Ascending aorta (tissue), 2 donors: Measurements from ENCODE around the gene TNRC6B. TPM values are rescaled to one million over a fixed set of nuclear protein-coding genes. Genes with fewer than 3 reads are reported as not detected.

ENCODE experiments used
- DNase-seq, 2 donors: peaks; one replicate each; pipeline ENCODE4 v3.0.0-alpha.2; 2019; ENCODE audit warnings: low spot score in 2 of 2
- H3K27ac ChIP-seq, 2 donors: fragments of 200-600 bp; sonication (generic); one replicate each; pipeline ENCODE4 v1.5.1; 2016 to 2017; ENCODE audit warnings: mild to moderate bottlenecking in 1 of 2
- H3K27me3 ChIP-seq: fragments of 200-600 bp; sonication (generic); one replicate; pipeline ENCODE4 v1.5.1; 2017
- H3K36me3 ChIP-seq, 2 donors: fragments of 200-600 bp; sonication (generic); one replicate each; pipeline ENCODE4 v1.5.1; 2016
- H3K4me1 ChIP-seq, 2 donors: fragments of 200-600 bp; sonication (generic); one replicate each; pipeline ENCODE4 v1.5.1; 2016 to 2017; ENCODE audit warnings: mild to moderate bottlenecking in 1 of 2
- H3K4me3 ChIP-seq, 2 donors: fragments of 200-600 bp; sonication (generic); one replicate each; pipeline ENCODE4 v1.5.1; 2016 to 2017; ENCODE audit warnings: mild to moderate bottlenecking in 1 of 2
- H3K9me3 ChIP-seq, 2 donors: fragments of 200-600 bp; sonication (generic); one replicate each; pipeline ENCODE4 v1.5.1; 2016
- intact Hi-C: fragments of 100-400 bp; cut with DNase I; formaldehyde crosslinking; loops from one replicate; pipeline ENCODE4 v1.15.1; 2023
- total RNA-seq: library from RNA; depleted of rRNA; stranded (reverse); fragments of >200 nt; gene quantifications from one replicate; pipeline ENCODE4 v1.1.0, GENCODE V29; 2016
- TF ChIP-seq, protein P1 (sequence below), 3 experiments: fragments of 200-600 bp in 2 of 3; fragments of 450-650 bp in 1 of 3; sonication (generic) in 2 of 3; IDR thresholded peaks; one replicate each; pipeline ENCODE4 v1.5.1; 2016 to 2019; ENCODE audit warnings: antibody characterized with exemption in 3 of 3, mild to moderate bottlenecking in 1 of 3, moderate library complexity in 1 of 3

TNRC6B gene
- total RNA-seq, 1 donor from 2014 or later = 22.4 TPM

DNA sequence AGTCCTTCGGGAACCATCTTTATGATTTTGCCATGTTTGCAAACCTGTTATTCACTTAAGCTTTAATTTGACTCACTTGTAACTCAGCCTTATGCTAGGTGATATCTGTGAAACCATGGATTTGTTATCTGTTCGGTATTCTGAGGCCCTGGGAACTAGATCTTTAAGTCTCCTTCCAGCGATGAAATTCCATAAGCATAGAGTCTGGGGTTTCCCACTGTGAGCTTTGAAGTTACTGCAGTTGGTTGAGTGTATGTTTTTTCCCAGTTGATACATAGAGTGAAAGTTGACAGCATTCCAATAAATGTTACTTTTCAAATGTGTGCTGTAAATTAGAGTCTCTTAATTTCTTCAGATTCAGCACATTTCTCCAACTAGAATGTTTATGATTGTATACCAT, 66.9 kb downstream of the TNRC6B start:
- Histone ChIP-seq H3K27ac (no peak overlapping the region), H3K27me3 (no peaks in the 10 kb centered on the region), H3K4me3 (no peak overlapping the region), H3K4me1 (peaks cover 0 to 2% of the 10 kb centered on the region in 2 donors), H3K9me3 (no peaks in the 10 kb centered on the region), H3K36me3 (peaks cover 4 to 8% of the 10 kb centered on the region in 2 donors)
- TF ChIP-seq, protein P1, sequence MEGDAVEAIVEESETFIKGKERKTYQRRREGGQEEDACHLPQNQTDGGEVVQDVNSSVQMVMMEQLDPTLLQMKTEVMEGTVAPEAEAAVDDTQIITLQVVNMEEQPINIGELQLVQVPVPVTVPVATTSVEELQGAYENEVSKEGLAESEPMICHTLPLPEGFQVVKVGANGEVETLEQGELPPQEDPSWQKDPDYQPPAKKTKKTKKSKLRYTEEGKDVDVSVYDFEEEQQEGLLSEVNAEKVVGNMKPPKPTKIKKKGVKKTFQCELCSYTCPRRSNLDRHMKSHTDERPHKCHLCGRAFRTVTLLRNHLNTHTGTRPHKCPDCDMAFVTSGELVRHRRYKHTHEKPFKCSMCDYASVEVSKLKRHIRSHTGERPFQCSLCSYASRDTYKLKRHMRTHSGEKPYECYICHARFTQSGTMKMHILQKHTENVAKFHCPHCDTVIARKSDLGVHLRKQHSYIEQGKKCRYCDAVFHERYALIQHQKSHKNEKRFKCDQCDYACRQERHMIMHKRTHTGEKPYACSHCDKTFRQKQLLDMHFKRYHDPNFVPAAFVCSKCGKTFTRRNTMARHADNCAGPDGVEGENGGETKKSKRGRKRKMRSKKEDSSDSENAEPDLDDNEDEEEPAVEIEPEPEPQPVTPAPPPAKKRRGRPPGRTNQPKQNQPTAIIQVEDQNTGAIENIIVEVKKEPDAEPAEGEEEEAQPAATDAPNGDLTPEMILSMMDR (IDR thresholded peaks at IDR 0.05) = no peak
- intact Hi-C loops = no loop called here
- DNase-seq = no peak

DNA sequence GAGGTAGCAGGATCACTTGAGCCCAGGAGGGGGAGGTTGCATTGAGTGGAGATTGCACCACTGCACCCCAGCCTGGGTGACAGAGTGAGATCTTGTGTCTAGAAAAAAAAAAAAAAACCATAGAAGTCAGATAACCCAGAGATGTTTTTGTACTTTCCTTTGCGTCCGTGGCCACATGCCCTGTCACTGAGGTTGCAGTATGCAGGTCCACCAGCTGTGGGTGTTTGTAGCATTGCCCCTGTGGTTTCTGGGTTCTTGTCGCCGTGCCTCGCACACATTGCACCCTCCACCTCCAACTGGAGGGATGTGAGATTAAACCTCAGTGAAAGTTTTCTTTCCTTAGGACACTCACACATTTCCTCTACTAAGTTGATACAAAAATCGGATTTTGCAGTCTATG, 70.3 kb downstream of the TNRC6B start:
- no peak overlapping the region for H3K27ac ChIP-seq
- H3K27me3 ChIP-seq = no peaks in the 10 kb centered on the region
- no peaks in the 10 kb centered on the region for H3K9me3 ChIP-seq
- no peak overlapping the region for H3K4me3 ChIP-seq
- TF ChIP-seq, protein P1 (IDR thresholded peaks at IDR 0.05) = no peak
- no peaks in the 10 kb centered on the region for H3K4me1 ChIP-seq
- intact Hi-C loops = no loop called here
- no peak for DNase-seq
- H3K36me3 ChIP-seq = peaks cover 4 to 8% of the 10 kb centered on the region in 2 donors

DNA sequence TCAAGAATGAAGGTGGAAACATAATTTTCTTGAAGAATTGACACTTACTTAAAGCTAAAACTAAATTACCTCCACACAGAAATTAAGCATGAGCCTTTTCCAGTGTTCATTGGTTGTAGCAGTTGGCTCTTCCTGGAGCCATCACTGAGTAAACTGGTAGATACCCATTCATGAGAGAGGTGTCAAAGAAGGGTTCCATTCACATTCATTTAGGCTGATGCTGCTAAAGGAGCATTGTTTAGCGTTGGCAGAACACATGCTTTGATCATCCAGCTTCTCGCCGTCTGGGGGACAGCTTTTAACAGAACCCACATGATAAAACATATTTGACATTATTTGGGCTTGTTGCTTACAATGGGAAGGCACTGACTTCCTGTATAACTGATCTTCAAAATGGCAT, 71.6 kb downstream of the TNRC6B start:
- intact Hi-C loops = no loop called here
- peaks cover 4 to 8% of the 10 kb centered on the region in 2 donors for H3K36me3 ChIP-seq

DNA sequence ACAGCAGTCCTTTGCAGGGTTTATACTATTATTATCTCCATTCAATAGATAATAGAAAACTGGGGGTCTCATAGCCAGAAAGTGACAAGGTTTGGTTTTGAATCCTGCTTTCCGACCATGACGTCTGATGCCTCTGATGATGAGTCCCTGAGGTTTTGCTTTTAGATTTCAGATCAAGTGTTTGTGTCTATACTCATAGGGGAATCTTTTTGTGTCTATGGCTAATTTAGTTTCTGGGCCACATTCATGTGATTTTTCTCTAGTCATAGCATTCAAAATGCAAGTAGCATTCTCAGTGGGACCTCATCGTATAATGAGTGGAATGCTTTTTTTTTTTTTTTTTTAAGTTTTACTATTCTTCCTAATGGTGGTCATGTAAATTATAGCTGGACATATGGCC, 72.9 kb downstream of the TNRC6B start:
- Histone ChIP-seq H3K27me3 (no peaks in the 10 kb centered on the region), H3K9me3 (no peaks in the 10 kb centered on the region), H3K4me3 (no peak overlapping the region), H3K36me3 (peaks cover 4 to 8% of the 10 kb centered on the region in 2 donors), H3K27ac (no peak overlapping the region), H3K4me1 (no peaks in the 10 kb centered on the region)
- intact Hi-C loops = no loop called here
- DNase-seq = no peak
- TF ChIP-seq, protein P1 (IDR thresholded peaks at IDR 0.05) = no peak

More for the DNA sequence above, 71.6 kb downstream of the TNRC6B start:
- no peaks in the 10 kb centered on the region for H3K4me1 ChIP-seq
- no peaks in the 10 kb centered on the region for H3K9me3 ChIP-seq
- TF ChIP-seq, protein P1 (IDR thresholded peaks at IDR 0.05) = no peak
- no peak for DNase-seq
- H3K4me3 ChIP-seq = no peak overlapping the region
- H3K27me3 ChIP-seq = no peaks in the 10 kb centered on the region
- H3K27ac ChIP-seq = no peak overlapping the region

DNA sequence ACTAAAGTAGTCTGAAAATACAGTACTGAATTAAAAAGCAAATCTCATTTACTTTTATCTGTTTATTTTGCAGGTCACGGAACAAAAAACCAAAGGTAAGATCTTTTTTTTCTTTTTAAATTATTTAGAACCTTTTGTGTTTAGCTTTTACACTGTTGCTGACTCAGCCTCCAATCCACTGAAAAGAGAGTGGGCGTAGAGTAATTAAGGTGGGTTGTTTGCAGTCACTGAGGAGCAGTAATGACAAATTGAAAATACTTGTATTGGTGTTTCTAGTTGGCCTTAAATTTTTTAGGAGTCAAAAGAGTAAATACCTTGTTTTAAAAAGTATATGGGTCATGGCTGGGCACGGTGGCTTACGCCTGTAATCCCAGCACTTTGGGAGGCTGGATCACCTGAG, 73.4 kb downstream of the TNRC6B start:
- Histone ChIP-seq H3K4me1 (no peaks in the 10 kb centered on the region), H3K36me3 (peaks cover 4 to 8% of the 10 kb centered on the region in 2 donors), H3K27ac (no peak overlapping the region), H3K4me3 (no peak overlapping the region), H3K27me3 (no peaks in the 10 kb centered on the region), H3K9me3 (no peaks in the 10 kb centered on the region)
- intact Hi-C loops = no loop called here
- no peak for DNase-seq
- TF ChIP-seq, protein P1 (IDR thresholded peaks at IDR 0.05) = no peak

DNA sequence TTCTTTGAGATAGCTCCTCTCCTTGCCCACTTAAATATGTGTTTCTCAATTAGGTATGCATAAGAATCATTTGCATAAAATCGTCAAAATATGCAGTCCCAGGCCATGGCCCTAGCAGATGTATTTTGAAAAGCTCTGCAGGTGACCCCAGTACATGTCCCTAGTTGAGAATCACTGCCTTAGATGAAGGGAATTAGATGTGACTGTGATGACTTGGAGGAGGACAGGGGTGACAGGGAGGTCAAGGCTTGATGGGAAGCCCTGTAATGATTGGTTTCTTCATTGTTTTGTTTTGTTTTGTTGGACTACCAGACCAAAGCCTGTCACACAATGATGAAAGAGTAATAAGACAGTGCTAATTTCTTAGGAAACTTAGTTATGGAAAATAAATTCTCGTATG, 74.4 kb downstream of the TNRC6B start:
- Histone ChIP-seq H3K27me3 (no peaks in the 10 kb centered on the region), H3K9me3 (no peaks in the 10 kb centered on the region), H3K4me1 (no peaks in the 10 kb centered on the region), H3K4me3 (no peak overlapping the region), H3K36me3 (peaks cover 0 to 4% of the 10 kb centered on the region in 2 donors), H3K27ac (no peak overlapping the region)
- DNase-seq = no peak
- TF ChIP-seq, protein P1 (IDR thresholded peaks at IDR 0.05) = no peak
- intact Hi-C loops = no loop called here
